Naive thymus-derived CD8-positive, alpha-beta T cell (primary cell): ENCODE results near the gene ARMC3. TPM values are rescaled to one million over a fixed set of nuclear protein-coding genes. Genes with fewer than 3 reads are reported as not detected.

Experiments used
- ATAC-seq, 2 donors: fragments of 150-1000 bp; cut with Tn5 transposase in 1 of 2; sonication (Bioruptor Pico), chemical (Tn5 transposase) in 1 of 2; 1 replicate in 1 of 2; 2 replicates in 1 of 2; pipeline ENCODE4 v1.10.0; 2021; ENCODE audit warnings: mild to moderate bottlenecking in 2 of 2, moderate library complexity in 2 of 2
- POLR2A ChIA-PET: fragments of 350-600 bp; sonication (Branson Sonifier 250); formaldehyde crosslinking; loops from one replicate; lab custom pipeline; 2021; ENCODE audit warnings: antibody characterized with exemption; lab: Charles Lee
- DNase-seq, 10 donors: peaks; one replicate each; pipeline versions ENCODE4 v3.0.0 to v3.0.0-alpha.2; 2020 to 2022
- H3K27ac Mint-ChIP-seq, 10 donors: one replicate each; pipeline ENCODE4 v1.8.0; 2020 to 2022; ENCODE audit warnings: mild to moderate bottlenecking in 10 of 10, mixed read lengths in 10 of 10, moderate library complexity in 4 of 10, inconsistent platforms in 1 of 10
- H3K27me3 Mint-ChIP-seq, 5 donors: one replicate each; pipeline ENCODE4 v1.8.0; 2021 to 2022; ENCODE audit warnings: mixed read lengths in 5 of 5
- H3K36me3 Mint-ChIP-seq, 3 donors: one replicate each; pipeline ENCODE4 v1.8.0; 2020 to 2022; ENCODE audit warnings: mixed read lengths in 3 of 3, mild to moderate bottlenecking in 2 of 3, inconsistent platforms in 1 of 3
- H3K4me1 Mint-ChIP-seq, 4 donors: one replicate each; pipeline ENCODE4 v1.8.0; 2021 to 2022; ENCODE audit warnings: mixed read lengths in 4 of 4
- H3K4me3 Mint-ChIP-seq, 10 donors: one replicate each; pipeline ENCODE4 v1.8.0; 2020 to 2022; ENCODE audit warnings: mild to moderate bottlenecking in 10 of 10, mixed read lengths in 10 of 10, moderate library complexity in 6 of 10, inconsistent platforms in 1 of 10
- H3K9me3 Mint-ChIP-seq, 9 donors: one replicate each; pipeline ENCODE4 v1.8.0; 2020 to 2022; ENCODE audit warnings: mixed read lengths in 9 of 9, mild to moderate bottlenecking in 3 of 9, inconsistent platforms in 1 of 9, moderate library complexity in 1 of 9
- polyA plus RNA-seq, 3 donors: library from polyadenylated mRNA; unstranded; fragments of 300-500 nt; fragmentation: Illumina TruSeq; gene quantifications; one replicate each; pipeline ENCODE4 v1.2.3, GENCODE V29; 2021
- total RNA-seq, 8 experiments: library from RNA in 2 of 8; stranded (reverse) in 2 of 8; gene quantifications; one replicate each; pipeline ENCODE4 v1.2.3 and lab custom pipeline; 2021 to 2026

Gene ARMC3
- total and polyA plus RNA-seq, 5 experiments from 2014 or later = not detected

DNA sequence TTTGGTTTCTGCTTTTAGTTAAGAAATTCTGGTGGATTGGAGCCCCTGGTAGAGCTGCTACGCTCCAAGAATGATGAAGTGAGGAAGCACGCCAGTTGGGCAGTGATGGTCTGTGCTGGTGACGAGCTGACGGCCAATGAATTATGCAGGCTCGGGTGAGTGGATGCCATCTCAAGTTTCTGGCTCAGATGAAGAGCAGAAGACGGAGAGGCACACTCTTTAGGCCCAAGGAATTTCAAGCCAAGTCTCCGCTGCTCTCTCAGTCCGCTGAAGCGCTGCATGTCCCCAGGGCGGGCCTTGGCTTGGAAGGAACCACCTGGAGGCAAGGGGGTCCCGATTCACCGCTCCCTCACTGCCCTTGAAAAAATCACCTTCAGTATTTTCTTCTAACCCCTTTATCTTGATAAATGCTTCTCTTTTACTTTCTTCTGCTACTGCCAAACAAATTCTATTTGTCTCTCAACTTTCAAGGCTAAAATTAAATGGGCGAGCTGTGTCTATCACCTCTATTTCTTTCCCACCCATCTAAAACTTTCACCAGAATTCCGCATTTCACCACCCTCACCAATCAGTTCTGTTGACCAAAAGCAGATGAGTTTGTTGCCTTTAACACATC, 74.2 kb downstream of the ARMC3 start:
- Mint-ChIP-seq H3K27ac (no peak overlapping the region), H3K36me3 (no peaks in the 10 kb centered on the region), H3K4me3 (no peak overlapping the region), H3K27me3 (peaks cover 4 to 60% (median 36%) of the 10 kb centered on the region in 5 donors), H3K4me1 (no peaks in the 10 kb centered on the region), H3K9me3 (no peaks in the 10 kb centered on the region)
- POLR2A ChIA-PET = no interaction called here
- no peak for ATAC-seq
- no peak for DNase-seq

DNA sequence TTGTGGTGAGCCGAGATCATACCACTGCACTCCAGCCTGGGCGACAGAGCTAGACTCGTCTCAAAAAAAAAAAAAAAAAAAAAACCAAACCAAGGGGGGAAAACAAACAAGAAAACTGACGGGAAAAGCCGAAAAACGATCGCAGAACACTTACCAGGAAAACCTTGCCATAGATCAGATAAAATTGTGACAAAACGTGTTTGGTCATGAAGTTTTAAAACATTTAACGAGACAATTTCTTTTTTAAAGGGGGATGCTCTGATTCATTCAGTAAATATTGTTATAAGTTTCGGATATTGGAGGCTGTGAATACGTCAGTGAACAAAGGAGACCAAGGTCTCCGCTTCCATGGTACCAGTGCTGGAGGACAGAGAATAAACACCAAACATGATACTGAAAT, 77.3 kb downstream of the ARMC3 start:
- H3K27me3 Mint-ChIP-seq = peaks cover 4 to 50% (median 41%) of the 10 kb centered on the region in 5 donors
- no peak overlapping the region for H3K27ac Mint-ChIP-seq
- no peaks in the 10 kb centered on the region for H3K4me1 Mint-ChIP-seq
- no peak for DNase-seq
- POLR2A ChIA-PET = no interaction called here
- no peaks in the 10 kb centered on the region for H3K36me3 Mint-ChIP-seq
- ATAC-seq = no peak
- H3K4me3 Mint-ChIP-seq = no peak overlapping the region
- no peaks in the 10 kb centered on the region for H3K9me3 Mint-ChIP-seq

DNA sequence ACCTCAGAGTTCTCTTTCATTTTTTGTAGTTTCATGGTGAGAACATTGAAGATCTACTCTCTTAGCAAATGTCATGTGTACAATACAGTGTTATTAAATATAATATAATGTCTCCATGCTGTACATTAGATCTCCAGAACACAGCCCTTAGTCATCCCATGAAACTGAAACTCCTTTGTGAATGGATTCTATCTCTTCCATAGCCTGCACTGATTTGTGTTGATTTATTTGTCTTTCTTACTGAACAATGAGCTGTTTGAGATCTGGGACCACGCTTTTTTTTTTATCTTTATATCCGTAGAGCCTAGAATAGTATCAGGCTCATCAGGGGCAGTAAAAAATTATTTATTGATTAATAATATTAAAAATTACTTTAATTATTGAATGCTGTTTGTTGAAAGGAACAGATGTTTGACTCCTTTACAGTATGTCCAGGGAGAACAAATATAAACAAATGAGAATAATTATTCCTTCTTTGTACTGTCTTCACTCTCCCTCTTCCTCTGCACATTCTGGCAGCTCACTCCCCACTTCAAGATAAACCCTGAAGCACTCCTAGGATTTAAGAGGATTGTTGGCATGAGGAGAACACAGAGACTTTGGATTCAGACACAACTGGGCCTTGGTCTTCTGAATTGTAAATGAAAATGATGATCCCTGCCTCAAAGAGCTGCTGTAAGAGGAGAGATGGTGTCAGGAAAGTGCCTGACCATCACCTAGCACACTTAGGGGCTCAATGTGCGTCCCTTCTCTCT, 85.9 kb downstream of the ARMC3 start:
- H3K4me3 Mint-ChIP-seq = no peak overlapping the region
- ATAC-seq (no peak), DNase-seq (no peak)
- no peaks in the 10 kb centered on the region for H3K36me3 Mint-ChIP-seq
- H3K27me3 Mint-ChIP-seq = peaks cover 17 to 45% (median 34%) of the 10 kb centered on the region in 5 donors
- POLR2A ChIA-PET = no interaction called here
- no peaks in the 10 kb centered on the region for H3K4me1 Mint-ChIP-seq
- no peaks in the 10 kb centered on the region for H3K9me3 Mint-ChIP-seq
- H3K27ac Mint-ChIP-seq = no peak overlapping the region

DNA sequence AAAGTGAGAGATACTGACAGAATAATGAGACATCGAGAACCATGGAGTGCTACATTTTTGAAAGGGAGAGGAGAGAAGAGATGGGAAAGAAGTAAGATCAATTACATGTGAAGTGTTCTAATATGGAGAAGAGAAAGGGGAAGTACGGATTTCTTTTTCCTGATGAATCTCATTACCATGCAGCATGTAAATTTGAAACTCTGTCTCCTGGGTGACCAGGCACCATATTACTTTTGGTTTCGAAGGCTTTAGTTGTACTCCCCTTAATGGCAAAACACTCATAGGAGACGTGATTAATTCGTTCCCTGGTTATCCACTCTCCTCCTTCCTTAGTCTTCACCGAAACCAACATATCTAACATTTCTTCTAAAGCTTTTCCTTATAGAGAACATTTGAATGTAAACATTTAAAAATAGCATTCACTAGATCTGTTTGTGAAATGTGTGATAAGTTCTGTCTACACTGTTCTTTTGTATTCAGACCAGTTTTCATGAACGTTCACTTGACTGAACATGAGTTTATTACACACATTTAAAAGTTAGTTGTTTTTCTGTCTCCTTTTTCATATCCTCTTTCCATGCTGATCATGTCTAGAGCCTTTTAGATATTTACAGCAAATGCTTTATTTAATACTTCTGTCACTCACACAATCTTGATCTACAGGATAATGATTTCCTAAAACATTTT, 87.3 kb downstream of the ARMC3 start:
- POLR2A ChIA-PET = no interaction called here
- Mint-ChIP-seq H3K4me3 (no peak overlapping the region), H3K9me3 (peaks cover 0 to 2% (median 0%) of the 10 kb centered on the region in 9 donors), H3K36me3 (no peaks in the 10 kb centered on the region), H3K4me1 (no peaks in the 10 kb centered on the region), H3K27me3 (peaks cover 19 to 40% (median 34%) of the 10 kb centered on the region in 5 donors), H3K27ac (no peak overlapping the region)
- no peak for DNase-seq
- no peak for ATAC-seq

DNA sequence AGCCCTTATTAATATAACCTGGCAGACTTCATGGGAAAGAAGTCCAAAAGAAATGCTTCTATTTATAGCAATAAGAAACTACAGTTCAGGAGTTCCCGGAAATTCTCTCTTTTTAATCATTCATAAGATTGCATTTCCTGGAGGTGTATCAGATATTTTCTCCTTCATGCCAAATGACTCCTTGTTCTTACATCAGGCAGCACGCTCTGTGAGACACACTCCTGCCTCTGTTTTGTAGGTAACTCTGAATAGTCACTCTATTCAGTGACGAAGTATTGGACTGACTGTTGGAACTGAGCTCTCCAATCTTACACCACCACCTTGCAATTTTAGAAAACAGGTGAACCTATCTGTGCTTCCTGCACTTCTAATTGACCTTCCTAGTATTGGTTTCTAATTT, 88.8 kb downstream of the ARMC3 start:
- H3K4me1 Mint-ChIP-seq = no peaks in the 10 kb centered on the region
- no peak overlapping the region for H3K4me3 Mint-ChIP-seq
- DNase-seq (no peak), ATAC-seq (no peak)
- peaks cover 2 to 5% (median 2%) of the 10 kb centered on the region in 3 donors for H3K36me3 Mint-ChIP-seq
- peaks cover 0 to 11% (median 5%) of the 10 kb centered on the region in 9 donors for H3K9me3 Mint-ChIP-seq
- POLR2A ChIA-PET = no interaction called here
- H3K27me3 Mint-ChIP-seq = peaks cover 19 to 38% (median 34%) of the 10 kb centered on the region in 5 donors
- no peak overlapping the region for H3K27ac Mint-ChIP-seq

DNA sequence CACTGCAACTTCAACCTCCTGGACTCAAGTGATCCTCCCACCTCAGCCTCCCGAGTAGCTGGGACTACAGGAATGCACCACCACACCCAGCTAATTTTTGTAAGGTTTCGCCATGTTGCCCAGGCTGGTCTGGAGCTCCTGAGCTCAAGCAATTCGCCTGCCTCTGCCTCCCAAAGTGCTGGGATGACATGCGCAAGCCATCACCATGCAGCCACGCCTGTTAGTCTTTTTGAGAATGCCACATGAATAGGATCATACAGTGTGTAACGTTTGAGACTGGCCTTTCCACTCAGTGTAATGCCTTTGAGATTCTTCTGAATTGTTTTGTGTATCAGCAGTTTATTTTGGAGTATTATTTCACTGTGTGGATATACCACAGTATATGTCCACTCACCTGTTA, 91.8 kb downstream of the ARMC3 start:
- peaks cover 18 to 53% (median 39%) of the 10 kb centered on the region in 5 donors for H3K27me3 Mint-ChIP-seq
- peak overlapping the region in 1 of 10 donors; percentile 26 for H3K27ac Mint-ChIP-seq

DNA sequence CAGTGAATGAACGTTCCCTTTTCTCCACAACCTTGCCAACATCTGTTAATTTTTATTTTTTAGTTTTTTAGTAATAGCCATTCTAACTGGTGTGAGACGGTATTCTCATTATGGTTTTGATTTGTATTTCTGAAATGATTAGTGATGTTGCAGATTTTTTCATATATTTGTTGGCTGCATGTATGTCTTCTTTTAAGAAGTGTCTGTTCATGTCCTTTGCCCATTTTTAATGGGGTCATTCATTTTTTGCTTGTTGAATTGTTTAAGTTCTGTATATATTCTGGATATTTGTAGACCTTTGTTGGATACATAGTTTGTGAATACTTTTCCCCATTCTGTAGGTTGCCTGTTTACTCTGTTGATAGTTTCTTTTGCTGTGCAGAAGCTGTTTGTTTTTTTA, 93.6 kb downstream of the ARMC3 start:
- Mint-ChIP-seq H3K27ac (no peak overlapping the region), H3K4me3 (no peak overlapping the region), H3K4me1 (no peaks in the 10 kb centered on the region), H3K36me3 (peaks cover 2 to 19% (median 18%) of the 10 kb centered on the region in 3 donors), H3K27me3 (peaks cover 19 to 55% (median 43%) of the 10 kb centered on the region in 5 donors), H3K9me3 (peaks cover 8 to 36% (median 23%) of the 10 kb centered on the region in 9 donors)
- ATAC-seq (no peak), DNase-seq (no peak)
- POLR2A ChIA-PET = no interaction called here

More for the DNA sequence above, 91.8 kb downstream of the ARMC3 start:
- Mint-ChIP-seq H3K4me3 (no peak overlapping the region), H3K36me3 (peaks cover 2 to 19% (median 18%) of the 10 kb centered on the region in 3 donors), H3K4me1 (no peaks in the 10 kb centered on the region), H3K9me3 (peaks cover 8 to 32% (median 21%) of the 10 kb centered on the region in 9 donors)
- DNase-seq = no peak
- POLR2A ChIA-PET = no interaction called here
- ATAC-seq = no peak

DNA sequence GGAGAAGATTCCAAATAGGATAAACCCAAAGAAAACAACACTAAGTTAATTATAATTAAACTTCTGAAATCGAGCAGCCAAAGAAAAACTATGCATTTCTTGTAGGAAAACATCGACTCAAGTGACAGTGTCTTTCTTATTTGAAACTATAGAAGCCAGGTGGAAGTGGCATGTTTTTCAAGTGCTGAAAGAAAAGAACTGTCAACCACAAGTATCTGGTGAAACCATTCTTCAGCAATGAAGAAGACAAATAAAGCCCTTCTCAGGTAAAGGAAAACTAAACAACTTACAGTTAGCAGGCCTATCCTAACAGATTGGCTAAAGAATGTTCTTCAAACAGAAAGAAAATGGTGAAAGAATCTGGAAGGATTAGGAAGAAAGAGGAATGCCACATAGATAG, 96.1 kb downstream of the ARMC3 start:
- H3K27ac Mint-ChIP-seq = no peak overlapping the region
- no peaks in the 10 kb centered on the region for H3K4me1 Mint-ChIP-seq
- peaks cover 8 to 44% (median 25%) of the 10 kb centered on the region in 9 donors for H3K9me3 Mint-ChIP-seq
- H3K4me3 Mint-ChIP-seq = no peak overlapping the region
- H3K27me3 Mint-ChIP-seq = peaks cover 21 to 67% (median 40%) of the 10 kb centered on the region in 5 donors
- POLR2A ChIA-PET = no interaction called here
- peaks cover 2 to 19% (median 18%) of the 10 kb centered on the region in 3 donors for H3K36me3 Mint-ChIP-seq
- no peak for ATAC-seq
- DNase-seq = no peak

DNA sequence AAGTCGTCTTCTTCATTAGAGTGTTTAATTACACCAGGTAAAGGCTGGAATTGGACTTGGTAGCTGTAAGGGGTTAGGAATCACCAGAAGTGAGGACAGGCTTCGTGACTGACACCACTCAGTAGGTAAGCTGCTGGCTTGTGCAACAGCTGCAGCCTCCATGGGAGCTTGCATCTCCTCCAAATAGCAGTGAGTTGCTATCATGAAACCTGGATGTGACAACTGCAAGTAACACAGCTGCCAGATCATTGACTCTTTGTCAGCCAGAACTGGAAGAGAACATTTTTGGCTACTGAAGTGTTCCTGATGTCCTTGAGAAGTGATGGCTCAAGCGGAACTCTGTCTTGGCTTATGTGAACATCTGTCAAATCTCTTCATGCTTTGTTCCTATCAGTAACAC, 103.5 kb downstream of the ARMC3 start:
- Mint-ChIP-seq H3K4me1 (no peaks in the 10 kb centered on the region), H3K27ac (no peak overlapping the region), H3K27me3 (peaks cover 22 to 50% (median 30%) of the 10 kb centered on the region in 5 donors), H3K9me3 (peaks cover 0 to 22% (median 2%) of the 10 kb centered on the region in 9 donors), H3K36me3 (no peaks in the 10 kb centered on the region), H3K4me3 (no peak overlapping the region)
- POLR2A ChIA-PET = no interaction called here
- ATAC-seq = no peak
- DNase-seq = no peak

DNA sequence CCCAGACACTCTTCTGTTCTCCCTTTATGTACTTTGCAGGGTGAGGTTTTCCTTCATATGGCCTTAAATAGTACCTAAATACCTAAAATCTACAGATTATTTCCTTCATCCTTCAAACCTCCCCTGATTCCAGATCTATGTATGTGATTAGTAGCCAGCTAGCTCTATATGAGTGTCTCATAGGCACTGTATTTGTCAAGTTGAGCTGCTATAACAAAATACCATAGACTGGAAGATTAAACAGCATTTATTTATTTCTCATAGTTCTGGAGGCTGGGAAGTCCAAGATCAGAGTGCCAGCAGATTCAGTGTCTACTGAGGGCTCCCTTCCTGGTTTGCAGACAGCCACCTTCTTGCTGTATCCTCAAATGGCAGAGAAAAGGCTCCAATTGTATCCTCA, 106.9 kb downstream of the ARMC3 start:
- Mint-ChIP-seq H3K4me3 (no peak overlapping the region), H3K36me3 (peaks cover 0 to 2% (median 2%) of the 10 kb centered on the region in 3 donors), H3K9me3 (peaks cover 0 to 8% (median 2%) of the 10 kb centered on the region in 9 donors), H3K27me3 (peaks cover 21 to 37% (median 33%) of the 10 kb centered on the region in 5 donors), H3K27ac (no peak overlapping the region), H3K4me1 (no peaks in the 10 kb centered on the region)
- DNase-seq (no peak), ATAC-seq (no peak)
- POLR2A ChIA-PET = no interaction called here

DNA sequence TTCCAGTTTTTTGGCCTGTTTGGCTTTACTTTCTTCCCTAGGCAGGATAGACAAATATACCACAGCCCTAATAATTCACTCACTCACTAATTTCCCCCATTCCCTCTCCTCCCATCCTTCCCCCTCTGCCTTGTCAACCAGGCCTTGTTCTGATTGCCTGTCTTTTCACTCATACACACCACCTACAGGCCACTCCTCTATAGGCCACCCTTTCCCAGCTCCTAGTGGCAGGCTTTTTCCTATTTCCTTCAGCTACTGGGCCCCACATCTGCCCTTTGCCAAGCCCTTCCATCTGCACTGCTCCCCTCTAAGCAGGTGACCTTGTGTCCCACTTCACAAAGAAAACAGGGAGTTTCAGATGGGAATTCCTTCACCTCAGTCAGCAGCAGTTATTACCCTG, 107.7 kb downstream of the ARMC3 start:
- peaks cover 18 to 33% (median 30%) of the 10 kb centered on the region in 5 donors for H3K27me3 Mint-ChIP-seq
- no peak overlapping the region for H3K27ac Mint-ChIP-seq
- ATAC-seq (no peak), DNase-seq (no peak)
- H3K9me3 Mint-ChIP-seq = peaks cover 0 to 12% (median 4%) of the 10 kb centered on the region in 9 donors
- no peaks in the 10 kb centered on the region for H3K4me1 Mint-ChIP-seq
- POLR2A ChIA-PET = no interaction called here
- peaks cover 0 to 6% (median 5%) of the 10 kb centered on the region in 3 donors for H3K36me3 Mint-ChIP-seq
- no peak overlapping the region for H3K4me3 Mint-ChIP-seq

DNA sequence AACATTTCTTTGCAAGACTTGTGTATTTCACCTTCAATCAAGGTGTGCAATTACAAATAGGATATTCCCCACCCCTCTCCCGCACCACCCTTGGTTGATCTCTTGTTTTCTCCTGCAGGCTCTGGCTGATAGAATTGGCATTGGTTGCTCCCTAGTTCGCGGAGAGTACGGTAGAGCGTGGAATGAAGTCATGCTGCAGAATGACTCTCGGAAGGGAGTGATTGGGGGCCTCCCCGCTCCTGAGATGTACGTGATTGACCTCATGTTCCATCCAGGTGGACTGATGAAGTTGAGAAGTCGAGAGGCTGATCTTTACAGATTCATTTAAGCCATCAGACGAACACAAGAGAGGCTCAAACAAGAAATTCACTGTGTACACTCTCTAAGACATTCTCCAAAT, 109.3 kb downstream of the ARMC3 start:
- H3K36me3 Mint-ChIP-seq = peaks cover 0 to 6% (median 5%) of the 10 kb centered on the region in 3 donors
- no peak for ATAC-seq
- POLR2A ChIA-PET = no interaction called here

DNA sequence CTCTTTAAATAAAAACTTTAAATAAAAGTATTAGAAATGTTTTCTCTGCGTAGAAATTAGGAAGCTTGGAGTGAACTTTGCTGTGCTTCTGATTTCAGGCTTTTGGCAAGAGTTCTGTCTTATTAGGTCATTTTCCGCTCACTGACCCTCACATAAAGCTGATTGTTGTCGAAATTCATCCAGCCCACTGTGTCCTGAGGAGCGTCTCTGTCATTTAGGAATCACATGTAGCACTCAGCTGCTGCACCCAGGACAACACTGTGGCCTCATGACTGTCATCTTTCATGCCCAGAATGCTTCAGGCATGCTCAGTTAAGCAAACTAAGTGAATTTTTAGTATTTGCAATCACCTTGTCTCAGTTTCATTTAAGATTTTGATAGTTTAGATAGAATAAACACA, 109.7 kb downstream of the ARMC3 start:
- peaks cover 11 to 36% (median 27%) of the 10 kb centered on the region in 5 donors for H3K27me3 Mint-ChIP-seq
- ATAC-seq (no peak), DNase-seq (no peak)
- peaks cover 0 to 6% (median 5%) of the 10 kb centered on the region in 3 donors for H3K36me3 Mint-ChIP-seq
- H3K4me3 Mint-ChIP-seq = no peak overlapping the region
- no peaks in the 10 kb centered on the region for H3K4me1 Mint-ChIP-seq
- peaks cover 0 to 12% (median 4%) of the 10 kb centered on the region in 9 donors for H3K9me3 Mint-ChIP-seq
- no peak overlapping the region for H3K27ac Mint-ChIP-seq
- POLR2A ChIA-PET = no interaction called here

More for the DNA sequence above, 109.3 kb downstream of the ARMC3 start:
- no peak for DNase-seq
- no peak overlapping the region for H3K4me3 Mint-ChIP-seq
- H3K9me3 Mint-ChIP-seq = peaks cover 0 to 12% (median 4%) of the 10 kb centered on the region in 9 donors
- H3K27me3 Mint-ChIP-seq = peaks cover 11 to 33% (median 27%) of the 10 kb centered on the region in 5 donors
- H3K27ac Mint-ChIP-seq = no peak overlapping the region
- no peaks in the 10 kb centered on the region for H3K4me1 Mint-ChIP-seq
